GM18499 (cell line): ENCODE measurements around the gene ROBO3.

ENCODE experiments used
- ATAC-seq: cut with Tn5 transposase; IDR thresholded peaks from one replicate; pipeline ENCODE4 v1.9.1; 2021; ENCODE audit warnings: moderate number of reproducible peaks; ENCODE audit not compliant: insufficient read depth, unreplicated experiment

Gene ROBO3

DNA sequence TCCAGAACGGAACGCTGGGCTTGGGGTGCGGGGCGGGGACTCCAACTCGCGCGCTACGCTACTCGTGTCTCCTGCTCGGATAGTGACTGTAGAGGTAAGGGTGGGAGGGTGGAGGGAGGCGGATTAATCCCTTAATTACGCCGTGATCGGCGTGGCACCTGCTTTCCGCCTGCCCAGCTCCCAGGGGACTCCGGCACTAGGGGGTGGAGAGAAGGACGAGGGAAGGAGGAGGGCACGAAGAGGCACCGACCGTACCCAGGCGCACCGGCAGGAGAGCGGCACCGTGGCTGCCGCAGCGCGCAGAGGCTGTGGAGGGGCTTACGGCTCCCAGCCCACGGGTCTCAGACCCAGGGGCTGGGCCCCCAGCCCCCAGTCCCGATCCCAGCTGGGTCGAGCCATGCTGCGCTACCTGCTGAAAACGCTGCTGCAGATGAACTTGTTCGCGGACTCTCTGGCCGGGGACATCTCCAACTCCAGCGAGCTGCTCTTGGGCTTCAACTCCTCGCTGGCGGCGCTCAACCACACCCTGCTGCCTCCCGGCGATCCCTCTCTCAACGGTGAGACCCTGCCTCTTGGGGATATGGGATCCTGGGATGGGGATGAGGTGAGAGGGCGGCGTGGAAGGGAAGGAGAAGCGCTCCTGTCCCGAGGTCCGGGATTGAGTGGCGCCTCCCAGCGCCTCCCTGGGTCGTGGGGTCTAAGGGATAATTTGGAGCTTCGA, at the start of gene ROBO3:
Gene ROBO3, plus strand, starts transcription at position 252 of the 721 bp plus-strand sequence. Its CDS starts 146 bp downstream, at position 398.
- no peak for ATAC-seq

DNA sequence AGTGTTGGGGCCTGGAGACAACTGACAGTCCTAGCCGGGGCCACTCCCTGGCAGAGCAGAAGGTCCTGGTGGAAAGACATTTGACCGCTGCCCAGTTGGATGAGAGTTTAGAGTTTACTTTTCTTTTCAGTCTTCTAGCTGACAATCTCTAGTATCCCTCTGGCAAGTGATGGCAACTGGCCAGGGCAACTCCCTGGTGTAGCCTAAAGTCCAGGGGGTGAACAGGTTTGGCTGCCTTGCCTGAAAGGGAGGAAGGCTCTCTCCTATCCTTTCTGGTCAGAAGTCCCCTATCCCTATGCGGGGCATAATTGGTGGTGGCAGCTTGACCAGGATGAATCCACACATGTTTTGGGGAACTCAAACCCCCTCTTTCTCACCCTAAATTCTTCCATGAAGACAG, 48.2 kb upstream of the ROBO3 start:
- no peak for ATAC-seq

- ATAC-seq, result no peak
Measured at GRCh38 chr11:124821995-124822730, 43.1 kb upstream of the ROBO3 start.

DNA sequence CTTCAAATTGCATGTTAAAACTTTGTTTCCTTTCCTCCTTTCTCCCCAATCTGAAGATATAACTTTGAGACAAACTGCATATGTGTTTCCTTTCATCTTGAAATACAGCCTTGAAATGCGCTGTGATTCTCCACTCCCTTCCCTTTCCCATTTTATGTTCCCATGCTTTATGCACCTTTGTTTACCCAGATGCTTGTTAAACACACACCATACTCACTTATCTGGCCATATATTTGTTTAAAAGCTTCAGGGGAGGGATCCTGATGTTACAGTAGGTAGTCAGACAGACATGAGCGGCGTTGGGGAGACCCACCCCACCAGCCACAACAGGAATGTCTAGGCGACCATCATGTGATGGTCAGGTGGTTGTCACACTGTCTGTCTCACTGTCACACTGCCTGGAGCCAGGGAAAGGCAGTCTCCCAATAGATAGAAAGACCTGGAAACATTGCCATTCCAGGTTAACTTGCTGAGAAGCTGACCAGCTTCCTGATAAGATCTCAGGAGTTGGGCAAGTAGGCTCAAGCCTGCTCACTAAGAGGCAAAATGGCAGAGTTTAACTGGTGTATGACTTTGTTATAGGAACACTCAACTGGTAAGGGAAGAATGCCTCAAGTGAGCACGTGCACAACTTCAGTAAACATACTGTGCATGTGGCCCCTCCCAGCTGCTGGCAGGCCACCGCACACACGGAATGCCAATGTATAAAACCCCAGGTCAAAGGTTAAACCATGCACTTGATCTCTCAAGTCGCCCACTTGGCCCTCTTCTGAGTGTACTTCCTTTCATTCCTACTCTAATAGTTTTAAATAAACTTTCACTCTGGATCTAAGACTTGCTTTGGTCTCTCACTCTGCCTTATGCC, 41.5 kb upstream of the ROBO3 start:
- ATAC-seq, result no peak

GRCh38 chr11:124825876-124826275, 39.4 kb upstream of the ROBO3 start:
- ATAC-seq, result no peak

DNA sequence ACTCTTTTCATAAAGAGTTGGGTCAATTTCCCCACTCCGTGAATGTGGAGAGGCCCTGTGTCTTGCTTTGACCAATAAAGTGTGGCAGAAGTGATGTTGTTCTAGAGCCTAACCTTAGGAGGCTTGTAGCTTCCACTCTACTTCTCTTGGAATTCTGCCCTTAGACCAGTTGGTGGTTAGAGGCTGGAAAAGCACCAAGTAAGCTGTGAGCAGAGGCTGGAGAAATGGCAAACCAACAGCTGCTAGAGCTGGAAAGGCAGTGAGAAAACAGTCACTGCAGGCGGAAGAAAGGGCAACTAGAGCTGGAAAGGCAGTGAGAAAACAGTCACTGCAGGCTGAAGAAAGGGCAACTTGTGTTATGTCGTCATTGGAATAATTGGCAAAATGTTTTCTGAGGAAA, 35.2 kb upstream of the ROBO3 start:
- ATAC-seq, result no peak

GRCh38 chr11:124830749-124831148, 34.5 kb upstream of the ROBO3 start:
- no peak for ATAC-seq

DNA sequence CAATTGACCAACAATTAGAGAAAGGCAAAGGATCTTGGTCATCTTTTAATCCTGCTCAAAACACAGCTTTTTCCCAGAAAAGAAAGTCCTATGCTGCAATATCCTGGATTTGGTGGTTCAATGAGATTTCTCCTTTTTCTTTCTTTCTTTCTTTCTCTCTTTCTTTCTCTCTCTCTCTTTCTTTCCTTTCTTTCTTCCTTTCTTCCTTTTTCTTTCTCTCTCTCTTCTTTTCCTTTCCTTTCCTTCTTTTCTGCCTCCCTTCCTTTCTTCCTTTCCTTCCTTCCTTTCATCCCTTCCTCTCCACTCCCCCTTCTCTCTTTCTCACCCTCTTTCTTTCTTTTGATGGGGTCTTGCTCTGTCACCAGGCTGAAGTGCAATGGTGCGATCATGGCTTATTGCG, 33.3 kb upstream of the ROBO3 start:
- no peak for ATAC-seq

DNA sequence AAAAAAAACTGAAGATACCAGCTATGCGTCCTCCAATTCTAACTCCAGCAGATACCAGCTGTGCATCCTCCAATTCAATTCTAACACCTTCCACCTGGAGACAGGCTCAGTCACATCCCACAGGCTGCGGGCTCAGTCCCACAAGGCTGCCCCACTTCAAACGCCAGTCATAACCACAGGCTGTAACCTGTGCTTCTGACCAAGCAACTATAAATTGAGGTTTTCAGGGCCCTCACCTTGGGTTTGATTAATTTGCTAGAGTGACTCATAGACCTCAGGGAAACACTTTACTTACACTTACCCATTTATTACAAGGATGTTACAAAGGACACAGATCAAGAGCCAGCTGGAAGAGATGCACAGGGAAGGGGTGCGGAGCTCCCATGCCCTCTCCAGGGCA, 32.7 kb upstream of the ROBO3 start:
- no peak for ATAC-seq

DNA sequence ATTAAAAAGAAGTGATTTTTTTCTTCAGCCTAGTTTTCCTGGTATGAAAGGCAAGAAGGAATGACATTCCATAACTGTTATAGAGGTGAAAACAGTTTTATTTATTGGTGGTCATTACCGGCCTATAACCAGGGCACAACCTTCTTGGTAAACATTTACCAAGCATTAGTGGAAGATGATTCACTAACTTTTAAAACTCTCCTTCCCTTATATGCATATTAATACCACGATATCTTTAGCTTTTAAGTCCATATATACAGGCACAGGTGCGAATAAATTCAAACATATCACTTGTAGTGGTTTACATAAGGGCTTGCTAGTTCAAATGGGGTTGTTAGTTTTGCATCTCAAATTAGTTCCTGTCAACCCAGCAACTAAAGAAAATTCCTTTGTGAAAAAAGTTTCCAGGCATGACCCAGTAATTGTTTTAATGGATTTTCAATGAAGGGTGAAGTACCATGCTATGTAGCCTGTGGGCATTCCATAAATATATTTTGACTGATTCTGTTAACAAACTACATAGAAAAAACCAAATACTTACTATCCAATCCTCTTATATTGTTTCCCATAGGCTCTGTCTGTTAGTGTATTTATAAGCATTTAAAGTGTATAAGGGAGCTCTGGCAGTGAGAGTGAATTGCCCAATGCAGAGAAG, 30.6 kb upstream of the ROBO3 start:
- ATAC-seq, result no peak

- no peak for ATAC-seq
Measured at GRCh38 chr11:124835918-124836317, 29.3 kb upstream of the ROBO3 start.

- peak; percentile 22 for ATAC-seq
Measured at GRCh38 chr11:124837491-124837856, 27.8 kb upstream of the ROBO3 start.

GRCh38 chr11:124838805-124839127, 26.5 kb upstream of the ROBO3 start:
- no peak for ATAC-seq

- no peak for ATAC-seq
Measured at GRCh38 chr11:124839128-124839971, 25.9 kb upstream of the ROBO3 start.

DNA sequence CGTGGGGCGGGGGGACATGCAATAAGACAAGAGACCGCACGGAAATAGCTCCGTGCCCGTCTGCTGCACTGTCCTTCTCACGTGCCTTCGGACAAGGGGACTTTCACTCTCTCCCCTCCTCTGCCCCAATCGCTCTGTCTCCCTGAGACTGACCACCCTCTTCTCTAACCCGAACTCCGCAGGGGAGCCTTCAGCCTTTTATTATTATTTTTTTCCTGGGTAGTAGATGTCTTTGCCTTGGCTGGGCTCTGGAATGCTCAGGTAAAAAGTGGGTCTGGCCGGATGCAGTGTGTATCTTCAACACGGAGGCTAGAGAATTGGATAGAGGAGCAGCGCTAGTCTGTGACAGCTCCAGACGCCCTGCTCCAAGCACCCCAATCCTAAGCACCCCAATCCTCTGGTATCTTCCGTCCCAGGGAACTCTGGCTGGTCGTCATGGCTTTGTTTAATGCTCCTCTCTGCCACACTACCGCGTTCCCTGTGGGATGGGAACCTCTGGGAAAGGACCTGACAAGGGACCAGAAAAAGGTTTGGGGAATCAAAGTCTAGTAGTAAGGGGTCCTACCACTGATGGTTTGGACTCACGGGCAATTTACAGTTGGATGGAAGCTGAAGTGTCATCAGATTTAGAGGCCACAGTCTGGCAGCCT, 25.1 kb upstream of the ROBO3 start:
- ATAC-seq, result no peak

GRCh38 chr11:124840666-124841065, 24.6 kb upstream of the ROBO3 start:
- no peak for ATAC-seq

DNA sequence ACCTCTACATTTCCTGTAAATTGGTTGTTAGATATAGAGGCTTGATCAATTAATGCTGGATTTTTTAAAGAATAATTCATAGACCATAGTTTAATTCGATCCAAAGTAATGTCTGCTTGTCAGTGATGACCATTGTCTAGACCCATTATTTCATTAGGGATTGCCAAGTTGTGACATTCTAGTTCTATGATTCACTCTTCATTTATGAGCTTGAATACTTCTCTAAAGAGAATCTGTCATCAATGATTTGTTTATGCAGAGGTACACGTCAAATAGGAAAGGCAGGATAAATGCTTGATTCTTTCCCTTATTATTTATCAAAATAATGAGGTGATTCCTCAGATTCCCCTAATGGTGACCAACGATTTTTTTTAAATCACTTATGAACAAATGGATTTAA, 24.0 kb upstream of the ROBO3 start:
- no peak for ATAC-seq

DNA sequence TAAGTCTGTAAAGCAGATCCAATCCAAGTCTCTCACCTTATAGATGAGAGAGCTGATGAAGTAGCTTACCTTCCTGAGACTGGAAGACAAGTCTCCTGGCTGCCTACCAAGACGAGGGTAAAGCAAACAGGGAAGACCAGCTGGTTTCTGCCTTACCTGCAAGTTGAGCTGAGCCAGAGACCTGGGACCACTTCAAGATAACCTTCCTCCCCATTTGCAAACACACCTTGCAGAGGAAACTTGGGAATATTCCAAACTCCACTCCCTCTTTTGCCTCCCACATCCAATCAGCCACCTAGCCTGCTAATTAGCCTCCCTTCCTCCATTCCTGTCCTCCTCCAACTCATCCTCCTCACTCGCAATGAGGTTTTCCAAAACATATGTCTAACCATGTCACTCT, 23.4 kb upstream of the ROBO3 start:
- no peak for ATAC-seq

DNA sequence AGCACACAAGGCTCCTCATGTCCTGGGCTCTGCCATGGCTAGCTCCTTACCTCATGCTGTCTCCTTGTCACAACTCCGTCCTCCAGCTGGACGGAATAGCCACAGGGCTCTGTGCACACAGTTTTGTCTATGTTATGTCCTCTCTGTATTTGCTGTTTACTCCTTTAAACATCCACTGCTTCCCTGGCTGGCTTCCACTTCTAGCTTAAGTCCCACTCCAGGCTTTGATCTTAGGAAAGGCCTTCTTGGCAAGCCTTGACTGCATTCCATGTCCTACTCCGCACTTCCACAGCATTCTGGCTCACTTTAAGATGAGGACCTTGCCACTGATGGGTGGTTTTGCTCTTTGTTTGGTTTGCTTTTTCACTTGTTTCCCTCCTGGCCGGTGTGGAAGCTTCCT, 22.9 kb upstream of the ROBO3 start:
- ATAC-seq, result no peak

DNA sequence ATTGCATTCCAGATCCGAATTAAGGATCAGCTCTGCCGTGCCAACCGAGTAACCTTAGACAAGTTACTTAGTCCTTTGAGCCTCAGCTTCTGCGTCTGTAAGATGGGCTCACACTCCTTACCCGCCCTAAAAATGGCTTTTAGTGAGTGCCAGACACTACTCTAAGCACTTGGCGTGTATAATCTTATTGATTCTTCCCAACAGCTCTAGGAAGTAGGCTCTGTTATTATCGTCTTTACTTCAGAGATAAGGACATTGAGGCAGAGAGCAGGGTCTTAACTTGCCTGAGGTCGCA, 21.7 kb upstream of the ROBO3 start:
- ATAC-seq, result no peak
